ENCODE data around the gene ST8SIA5.

GRCh38 chr18:46716336-46716735 is 40.5 kb downstream of the ST8SIA5 start:
- TF ChIP-seq POLR2AphosphoS5 (IDR thresholded peaks at IDR 0.05) = no peak
- TF ChIP-seq CTCF (IDR thresholded peaks at IDR 0.05 in 8 of 11, conservative IDR thresholded peaks at IDR 0.05 in 3 of 11) = no peak
- TF ChIP-seq POLR2A (IDR thresholded peaks at IDR 0.05) = no peak
